ENCODE measurements around the gene AP1S3. TPM values are rescaled to one million over a fixed set of nuclear protein-coding genes. Genes with fewer than 3 reads are reported as not detected.

AP1S3 gene
- total RNA-seq, 1 experiment from 2014 or later, result 66.3 TPM

GRCh38 chr2:223786236-223786635, 51.1 kb downstream of the AP1S3 start:
- BruUV-seq (replicated peaks), result no TSS peak
- Histone ChIP-seq H3K36me3 (ENCODE audit: control insufficient read depth, insufficient read depth, low read length) (no peaks in the 10 kb centered on the region), H3K4me3 (ENCODE audit: low read depth in 2 of 2, low read length in 2 of 2) (no peak overlapping the region), H3K27me3 (ENCODE audit: control insufficient read depth, insufficient read depth, low read length) (no peaks in the 10 kb centered on the region), H3K27ac (ENCODE audit: low read length) (peak overlapping the region; percentile 3; the same call in 1 of the 2 replicates), H3K4me1 (ENCODE audit: control insufficient read depth, insufficient read depth, low read length) (peaks cover 10% of the 10 kb centered on the region; the same call in 1 of the 2 replicates), H3K9me3 (ENCODE audit: control insufficient read depth, insufficient read depth, low read depth, low read length) (no peaks in the 10 kb centered on the region)
- intact Hi-C loops (cut with micrococcal nuclease; ENCODE audit: unreplicated experiment) (no loop called here), in situ Hi-C loops (cut with HindIII; ENCODE audit: low pct_unique_long_range_greater_than_20kb, low sequenced_read_pairs) (no loop called here)
- ATAC-seq (no peak), DNase-seq (ENCODE audit: low read depth, low spot score) (no peak)
- ChIA-PET POLR2A (no interaction called here), CTCF (no interaction called here)
- TF ChIP-seq POLR2AphosphoS5 (IDR thresholded peaks at IDR 0.05; ENCODE audit: low read depth, low read length), result no peak
- no peak for TF ChIP-seq TCF7L2 (IDR thresholded peaks at IDR 0.05; ENCODE audit: low read depth, low read length)
- TF ChIP-seq, protein P1, sequence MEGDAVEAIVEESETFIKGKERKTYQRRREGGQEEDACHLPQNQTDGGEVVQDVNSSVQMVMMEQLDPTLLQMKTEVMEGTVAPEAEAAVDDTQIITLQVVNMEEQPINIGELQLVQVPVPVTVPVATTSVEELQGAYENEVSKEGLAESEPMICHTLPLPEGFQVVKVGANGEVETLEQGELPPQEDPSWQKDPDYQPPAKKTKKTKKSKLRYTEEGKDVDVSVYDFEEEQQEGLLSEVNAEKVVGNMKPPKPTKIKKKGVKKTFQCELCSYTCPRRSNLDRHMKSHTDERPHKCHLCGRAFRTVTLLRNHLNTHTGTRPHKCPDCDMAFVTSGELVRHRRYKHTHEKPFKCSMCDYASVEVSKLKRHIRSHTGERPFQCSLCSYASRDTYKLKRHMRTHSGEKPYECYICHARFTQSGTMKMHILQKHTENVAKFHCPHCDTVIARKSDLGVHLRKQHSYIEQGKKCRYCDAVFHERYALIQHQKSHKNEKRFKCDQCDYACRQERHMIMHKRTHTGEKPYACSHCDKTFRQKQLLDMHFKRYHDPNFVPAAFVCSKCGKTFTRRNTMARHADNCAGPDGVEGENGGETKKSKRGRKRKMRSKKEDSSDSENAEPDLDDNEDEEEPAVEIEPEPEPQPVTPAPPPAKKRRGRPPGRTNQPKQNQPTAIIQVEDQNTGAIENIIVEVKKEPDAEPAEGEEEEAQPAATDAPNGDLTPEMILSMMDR (IDR thresholded peaks at IDR 0.05), result no peak
- no peak for TF ChIP-seq SIN3A (IDR thresholded peaks at IDR 0.05; ENCODE audit: borderline replicate concordance, insufficient read depth, low read depth, low read length)
- TF ChIP-seq REST (IDR thresholded peaks at IDR 0.05; ENCODE audit: insufficient read depth in 1 of 2, low read depth in 2 of 2, low read length in 1 of 2), result no peak

DNA sequence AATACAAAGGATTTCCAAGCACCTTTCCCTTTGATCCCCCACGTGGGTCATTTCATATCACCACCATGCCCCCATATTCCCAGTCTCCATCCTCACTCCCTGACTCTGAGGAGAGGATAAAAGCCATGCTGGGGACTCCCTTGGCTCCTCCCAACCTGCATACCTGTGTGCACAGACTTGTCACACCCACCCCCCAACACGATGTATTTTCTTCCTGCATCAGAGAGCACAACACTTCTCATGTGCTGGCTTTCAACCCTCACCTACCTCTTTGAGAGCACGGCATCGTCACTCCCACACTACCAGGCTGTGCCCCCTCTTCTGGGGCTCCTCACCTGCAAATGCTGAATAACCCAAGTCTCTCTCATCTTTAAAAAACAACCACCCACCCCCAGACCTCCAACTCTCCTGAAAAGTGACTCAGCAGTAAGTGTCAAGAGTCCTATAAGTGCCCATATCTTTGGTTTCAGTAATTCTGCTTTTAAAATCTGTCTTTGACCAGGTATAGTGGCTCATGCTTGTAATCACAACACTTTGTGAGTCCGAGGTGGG, 53.1 kb downstream of the AP1S3 start:
- intact Hi-C loops (cut with micrococcal nuclease; ENCODE audit: unreplicated experiment), result no loop called here
- CTCF ChIA-PET, result no interaction called here

More for the DNA sequence above, 53.1 kb downstream of the AP1S3 start:
- H3K27me3 ChIP-seq (ENCODE audit: control insufficient read depth, insufficient read depth, low read length), result no peaks in the 10 kb centered on the region
- in situ Hi-C loops (cut with HindIII; ENCODE audit: low pct_unique_long_range_greater_than_20kb, low sequenced_read_pairs), result no loop called here
- DNase-seq (ENCODE audit: low read depth, low spot score) (no peak), ATAC-seq (no peak)
- H3K36me3 ChIP-seq (ENCODE audit: control insufficient read depth, insufficient read depth, low read length), result no peaks in the 10 kb centered on the region
- POLR2A ChIA-PET, result no interaction called here
- BruUV-seq (replicated peaks), result no TSS peak
- H3K4me3 ChIP-seq (ENCODE audit: low read depth in 2 of 2, low read length in 2 of 2), result no peak overlapping the region
- H3K9me3 ChIP-seq (ENCODE audit: control insufficient read depth, insufficient read depth, low read depth, low read length), result no peaks in the 10 kb centered on the region
- TF ChIP-seq, protein P1 (IDR thresholded peaks at IDR 0.05), result no peak
- no peak for TF ChIP-seq REST (IDR thresholded peaks at IDR 0.05; ENCODE audit: insufficient read depth in 1 of 2, low read depth in 2 of 2, low read length in 1 of 2)
- TF ChIP-seq SIN3A (IDR thresholded peaks at IDR 0.05; ENCODE audit: borderline replicate concordance, insufficient read depth, low read depth, low read length), result no peak
- TF ChIP-seq TCF7L2 (IDR thresholded peaks at IDR 0.05; ENCODE audit: low read depth, low read length), result no peak
- no peak for TF ChIP-seq POLR2AphosphoS5 (IDR thresholded peaks at IDR 0.05; ENCODE audit: low read depth, low read length)
- H3K27ac ChIP-seq (ENCODE audit: low read length), result no peak overlapping the region
- peaks cover 10% of the 10 kb centered on the region; the same call in 1 of the 2 replicates for H3K4me1 ChIP-seq (ENCODE audit: control insufficient read depth, insufficient read depth, low read length)
